SU-DHL-6 (cell line): ENCODE measurements around the gene USP24.

Experiments used
- H2AFZ ChIP-seq: fragments of 200-600 bp; sonication (generic); 2 replicates; pipeline ENCODE4 v1.6.1; 2014; ENCODE audit warnings: low read depth, mild to moderate bottlenecking, moderate library complexity, mixed read lengths, antibody characterized with exemption, low read length; ENCODE audit not compliant: severe bottlenecking
- H3F3A ChIP-seq: fragments of 200-600 bp; shearing (Covaris generic); 2 replicates; pipeline ENCODE4 v1.6.0; 2016; ENCODE audit warnings: antibody characterized with exemption, mild to moderate bottlenecking; ENCODE audit not compliant: insufficient read depth
- H3K27ac ChIP-seq: fragments of 200-600 bp; sonication (generic); 2 replicates; pipeline ENCODE4 v1.5.1; 2016; ENCODE audit warnings: low read depth, mild to moderate bottlenecking, low read length, moderate library complexity, mixed read lengths
- H3K27me3 ChIP-seq: fragments of 200-600 bp; sonication (generic), shearing (Covaris generic); 2 replicates; pipeline ENCODE4 v1.6.0; 2014; ENCODE audit warnings: mild to moderate bottlenecking, low read length
- H3K36me3 ChIP-seq: fragments of 200-600 bp; sonication (generic); 2 replicates; pipeline ENCODE4 v1.6.1; 2014; ENCODE audit warnings: mild to moderate bottlenecking, low read length, mixed read lengths
- H3K4me2 ChIP-seq: fragments of 300-600, 200-600 bp; shearing (Covaris generic), sonication (generic); 2 replicates; pipeline ENCODE4 v1.6.0; 2014; ENCODE audit warnings: low read length, low read depth, mild to moderate bottlenecking; ENCODE audit not compliant: poor library complexity, severe bottlenecking
- H3K4me3 ChIP-seq: fragments of 200-600 bp; sonication (generic); 2 replicates; pipeline ENCODE4 v1.5.1; 2014; ENCODE audit warnings: antibody characterized with exemption, low read length, mild to moderate bottlenecking, mixed read lengths; ENCODE audit not compliant: insufficient read depth, poor library complexity, severe bottlenecking
- H3K79me2 ChIP-seq: fragments of 200-600 bp; sonication (generic); 2 replicates; pipeline ENCODE4 v1.6.1; 2014; ENCODE audit warnings: mild to moderate bottlenecking, low read length, moderate library complexity; ENCODE audit not compliant: insufficient read depth
- H3K9ac ChIP-seq: fragments of 200-600 bp; sonication (generic); 2 replicates; pipeline ENCODE4 v1.7.0; 2014; ENCODE audit warnings: mild to moderate bottlenecking, low read length
- H3K9me2 ChIP-seq: fragments of 200-600 bp; sonication (generic); replicated peaks from 2 replicates; pipeline ENCODE4 v1.6.1; 2014; ENCODE audit warnings: low read length; ENCODE audit not compliant: insufficient read depth
- H3K9me3 ChIP-seq: fragments of 200-600 bp; sonication (generic); 2 replicates; pipeline ENCODE4 v1.6.1; 2014; ENCODE audit warnings: low read length, mixed read lengths; ENCODE audit not compliant: insufficient read depth
- H4K20me1 ChIP-seq: fragments of 200-600 bp; sonication (generic); 2 replicates; pipeline ENCODE4 v1.6.1; 2014; ENCODE audit warnings: low read depth, mild to moderate bottlenecking, antibody characterized with exemption, low read length, moderate library complexity, mixed read lengths
- CTCF ChIP-seq: fragments of 200-600 bp; sonication (generic); IDR thresholded peaks from one replicate; pipeline ENCODE4 v1.5.1; 2017; ENCODE audit warnings: antibody characterized with exemption, mild to moderate bottlenecking, low read length, moderate library complexity; ENCODE audit not compliant: insufficient read depth, poor library complexity, severe bottlenecking
- EZH2phosphoT487 ChIP-seq: fragments of 200-600 bp; sonication (generic), shearing (Covaris generic); conservative IDR thresholded peaks from 2 replicates; pipeline ENCODE4 v1.6.1; 2018; ENCODE audit warnings: mild to moderate bottlenecking, antibody characterized with exemption, low read length, moderate library complexity, mixed read lengths

The USP24 gene

GRCh38 chr1:55257958-55258357 is 42.8 kb upstream of the USP24 start:
- Histone ChIP-seq H3K4me3 (no peak overlapping the region), H3K9me3 (no peaks in the 10 kb centered on the region), H3K9ac (no peak overlapping the region), H4K20me1 (no peaks in the 10 kb centered on the region), H3K4me2 (no peak overlapping the region), H3K9me2 (no peaks in the 10 kb centered on the region), H3K27me3 (no peaks in the 10 kb centered on the region), H3K27ac (no peak overlapping the region), H3K36me3 (no peaks in the 10 kb centered on the region), H2AFZ (no peak overlapping the region), H3F3A (no peaks in the 10 kb centered on the region), H3K79me2 (no peaks in the 10 kb centered on the region)
- TF ChIP-seq CTCF = no peak
- TF ChIP-seq EZH2phosphoT487 = no peak

GRCh38 chr1:55255901-55256300 is 40.7 kb upstream of the USP24 start:
- Histone ChIP-seq H2AFZ (no peak overlapping the region), H3K27me3 (no peaks in the 10 kb centered on the region), H3K9me3 (no peaks in the 10 kb centered on the region), H3K9ac (no peak overlapping the region), H3K36me3 (no peaks in the 10 kb centered on the region), H4K20me1 (no peaks in the 10 kb centered on the region), H3K4me2 (no peak overlapping the region), H3K27ac (no peak overlapping the region), H3K9me2 (no peaks in the 10 kb centered on the region), H3F3A (no peaks in the 10 kb centered on the region), H3K79me2 (no peaks in the 10 kb centered on the region), H3K4me3 (no peak overlapping the region)
- TF ChIP-seq EZH2phosphoT487 (no peak), CTCF (no peak)

GRCh38 chr1:55252942-55253589 is 37.9 kb upstream of the USP24 start:
- no peaks in the 10 kb centered on the region for H4K20me1 ChIP-seq
- H3K27ac ChIP-seq = no peak overlapping the region
- TF ChIP-seq CTCF = no peak
- no peak for TF ChIP-seq EZH2phosphoT487
- no peak overlapping the region for H3K9ac ChIP-seq
- no peak overlapping the region for H3K4me2 ChIP-seq
- H3K9me2 ChIP-seq = no peaks in the 10 kb centered on the region
- H2AFZ ChIP-seq = no peak overlapping the region
- H3K36me3 ChIP-seq = no peaks in the 10 kb centered on the region
- H3K27me3 ChIP-seq = no peaks in the 10 kb centered on the region
- no peaks in the 10 kb centered on the region for H3K9me3 ChIP-seq
- H3K4me3 ChIP-seq = no peak overlapping the region
- H3F3A ChIP-seq = no peaks in the 10 kb centered on the region
- no peaks in the 10 kb centered on the region for H3K79me2 ChIP-seq
